Breast epithelium (tissue), 3 donors: ENCODE measurements around the gene GNA12.

Experiments used
- CTCF ChIP-seq, 3 donors: fragments of 450-650 bp; IDR thresholded peaks; one replicate each; pipeline ENCODE4 v1.5.1; 2016 to 2017; ENCODE audit warnings: antibody characterized with exemption in 3 of 3, mild to moderate bottlenecking in 3 of 3, moderate library complexity in 3 of 3
- POLR2A ChIP-seq: fragments of 450-650 bp; IDR thresholded peaks from one replicate; pipeline ENCODE4 v1.6.1; 2016; ENCODE audit warnings: antibody characterized with exemption, mild to moderate bottlenecking, moderate library complexity

- TF ChIP-seq CTCF (IDR thresholded peaks at IDR 0.05) (peak; percentile 52 to 69 (median 53)), POLR2A (no peak)
These were observed 134.4 kb downstream of the GNA12 start for GRCh38 chr7:2709553-2710285.
